GM04504 (cell line): ENCODE data around the gene CNOT3.

Experiments
- DNase-seq: peaks from one replicate; pipeline ENCODE4 v3.0.0-alpha.2; 2012; ENCODE audit warnings: low read depth

Gene CNOT3

DNA sequence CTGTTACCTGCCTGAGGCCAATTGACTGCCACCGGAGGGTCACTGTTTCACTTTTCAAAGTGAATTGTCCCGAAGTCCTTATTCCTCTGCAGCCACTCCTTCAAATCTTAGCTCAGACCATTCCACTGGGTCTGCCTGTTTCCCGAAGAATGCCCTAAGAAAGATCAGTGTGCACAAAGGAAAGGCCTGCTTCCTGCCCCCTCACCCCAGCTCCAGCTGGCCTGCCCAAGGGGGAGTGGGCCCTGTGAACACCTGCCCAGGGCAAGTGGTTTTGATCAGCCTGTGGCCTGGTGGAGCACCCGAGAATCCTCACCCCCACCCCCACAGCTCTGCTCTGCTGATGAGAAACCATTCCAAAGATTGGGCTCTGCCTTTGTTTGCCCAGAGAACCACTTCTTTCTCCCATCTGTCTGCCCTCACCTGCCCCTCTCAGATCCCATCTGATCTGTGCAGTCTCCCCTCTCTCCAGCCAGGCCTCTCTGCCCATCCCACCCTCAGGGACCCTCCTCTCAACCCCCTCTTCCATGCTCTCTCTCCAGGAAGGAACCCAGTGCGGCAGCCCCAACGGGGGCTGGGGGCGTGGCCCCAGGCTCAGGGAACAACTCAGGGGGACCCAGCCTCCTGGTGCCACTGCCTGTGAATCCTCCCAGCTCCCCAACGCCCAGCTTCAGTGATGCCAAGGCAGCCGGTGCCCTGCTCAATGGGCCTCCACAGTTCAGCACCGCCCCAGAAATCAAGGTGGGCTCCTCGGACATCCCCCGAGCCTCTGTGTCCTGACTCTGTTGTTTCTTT lies 11.7 kb downstream of the CNOT3 start:
- no peak for DNase-seq

DNA sequence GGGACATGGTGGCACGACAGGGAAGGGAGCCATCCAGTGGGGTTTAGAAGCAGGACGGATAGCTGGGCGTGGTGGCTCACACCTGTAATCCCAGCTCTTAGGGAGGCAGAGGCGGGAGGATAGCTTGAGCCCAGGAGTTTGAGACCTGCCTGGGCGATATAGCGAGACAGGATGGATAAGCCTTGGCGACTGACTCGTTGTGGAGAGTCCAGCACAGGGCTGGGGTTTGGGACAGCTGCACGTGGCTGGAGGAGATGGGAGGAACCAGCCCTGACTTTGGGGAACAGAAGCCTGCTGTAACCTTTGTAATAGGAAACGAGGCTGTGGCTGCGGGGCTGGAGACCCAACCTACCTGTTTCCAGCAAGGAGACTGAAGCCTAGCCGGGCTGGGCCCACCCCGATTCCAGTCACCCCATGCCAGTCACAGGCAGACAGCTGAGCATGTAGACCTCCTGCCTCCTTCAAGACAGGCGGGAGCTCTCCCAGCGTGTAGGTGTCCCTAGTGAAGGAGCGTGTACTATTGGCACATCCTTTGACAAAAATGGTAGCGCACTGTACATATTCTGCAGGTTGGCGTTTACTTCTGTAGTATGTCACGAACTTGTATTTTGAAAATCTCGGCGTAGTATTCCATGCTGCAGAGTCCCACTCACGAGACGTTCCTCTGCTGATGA lies 13.9 kb downstream of the CNOT3 start:
- no peak for DNase-seq

- DNase-seq: no peak
These were observed 14.7 kb downstream of the CNOT3 start for GRCh38 chr19:54152267-54152666.

DNA sequence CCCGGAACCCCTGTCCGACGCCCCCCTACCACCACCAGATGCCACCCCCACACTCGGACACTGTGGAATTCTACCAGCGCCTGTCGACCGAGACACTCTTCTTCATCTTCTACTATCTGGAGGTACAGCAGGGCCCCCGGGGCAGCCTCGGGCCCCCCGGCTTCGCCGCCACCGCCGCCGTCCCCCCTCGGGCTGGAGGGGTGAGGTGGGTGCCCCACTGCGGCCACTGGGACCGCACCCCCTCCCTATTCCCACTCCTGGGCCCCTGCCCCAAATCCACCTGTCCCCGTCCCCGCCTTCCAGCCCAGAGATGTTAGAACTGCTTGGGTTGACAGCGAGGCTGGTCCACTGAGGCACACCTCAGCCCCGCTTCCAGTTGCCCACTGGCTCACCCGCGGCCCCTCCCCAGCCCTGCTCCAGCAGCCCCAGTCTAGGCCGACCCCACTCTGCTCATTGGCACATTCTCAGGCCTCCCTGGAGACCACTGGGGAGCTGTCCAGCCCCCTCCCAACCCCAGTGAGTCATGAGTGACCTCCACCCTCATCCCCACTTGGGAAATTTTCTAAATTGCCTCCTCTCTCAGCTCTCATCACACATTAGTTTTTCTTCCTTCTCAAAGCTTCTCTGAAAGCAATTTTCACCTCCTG lies 15.4 kb downstream of the CNOT3 start:
- DNase-seq: no peak

- DNase-seq: no peak
These were observed 16.3 kb downstream of the CNOT3 start for GRCh38 chr19:54153731-54154326.

- DNase-seq: peak; percentile 59
These were observed 17.2 kb downstream of the CNOT3 start for GRCh38 chr19:54154603-54155345.

GRCh38 chr19:54155694-54156093 lies 18.1 kb downstream of the CNOT3 start:
- no peak for DNase-seq

DNA sequence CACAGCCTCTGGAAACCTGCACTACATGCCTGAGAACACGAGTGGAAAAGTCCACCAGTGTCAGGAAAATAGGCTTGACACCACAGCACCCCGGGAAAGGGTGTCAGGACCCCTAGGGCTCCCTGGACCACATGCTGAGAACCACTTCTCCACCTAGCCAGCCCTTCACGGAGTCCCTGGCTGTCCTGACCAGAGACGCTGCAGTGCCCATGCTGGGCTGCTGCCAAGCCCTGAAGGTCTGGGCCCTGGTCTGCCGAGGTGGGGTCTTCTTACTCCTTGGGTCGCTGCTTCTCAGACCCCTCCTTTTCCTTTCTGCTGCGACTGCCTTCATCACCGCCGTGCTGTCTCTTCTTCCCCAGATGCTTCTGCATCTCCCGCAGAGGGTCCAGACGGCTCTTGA lies 18.9 kb downstream of the CNOT3 start:
- DNase-seq: no peak

GRCh38 chr19:54156953-54157352 lies 19.4 kb downstream of the CNOT3 start:
- DNase-seq: no peak

- no peak for DNase-seq
These were observed 21.3 kb downstream of the CNOT3 start for GRCh38 chr19:54158812-54159351.

GRCh38 chr19:54159352-54160181 lies 22.0 kb downstream of the CNOT3 start, which contains the start of gene LENG1:
TSS of gene LENG1 (minus strand) at chr19:54159721. CDS start at chr19:54159695, 26 bp downstream.
- peak; percentile 100 for DNase-seq

GRCh38 chr19:54160182-54160811 lies 22.7 kb downstream of the CNOT3 start:
- no peak for DNase-seq

DNA sequence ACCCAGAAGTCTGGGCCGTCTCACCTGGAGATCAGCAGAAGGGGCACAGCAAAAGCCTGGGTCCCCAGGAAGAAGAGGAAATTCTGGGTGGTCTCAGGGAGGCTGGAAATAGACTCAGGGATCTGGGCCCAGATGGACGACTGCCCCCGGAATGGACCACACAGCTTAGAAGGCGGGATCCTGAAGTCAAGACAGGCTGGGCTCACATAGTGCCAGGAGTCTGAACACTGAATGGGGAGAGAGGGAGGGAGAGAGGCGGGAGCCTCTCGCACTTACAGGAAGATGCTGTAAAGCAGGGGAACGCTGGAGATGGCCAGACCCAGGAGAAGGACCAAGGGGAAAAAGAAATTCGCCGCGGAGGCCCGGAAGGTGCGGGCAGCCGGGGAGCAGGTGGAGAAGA lies 23.3 kb downstream of the CNOT3 start:
- no peak for DNase-seq

DNA sequence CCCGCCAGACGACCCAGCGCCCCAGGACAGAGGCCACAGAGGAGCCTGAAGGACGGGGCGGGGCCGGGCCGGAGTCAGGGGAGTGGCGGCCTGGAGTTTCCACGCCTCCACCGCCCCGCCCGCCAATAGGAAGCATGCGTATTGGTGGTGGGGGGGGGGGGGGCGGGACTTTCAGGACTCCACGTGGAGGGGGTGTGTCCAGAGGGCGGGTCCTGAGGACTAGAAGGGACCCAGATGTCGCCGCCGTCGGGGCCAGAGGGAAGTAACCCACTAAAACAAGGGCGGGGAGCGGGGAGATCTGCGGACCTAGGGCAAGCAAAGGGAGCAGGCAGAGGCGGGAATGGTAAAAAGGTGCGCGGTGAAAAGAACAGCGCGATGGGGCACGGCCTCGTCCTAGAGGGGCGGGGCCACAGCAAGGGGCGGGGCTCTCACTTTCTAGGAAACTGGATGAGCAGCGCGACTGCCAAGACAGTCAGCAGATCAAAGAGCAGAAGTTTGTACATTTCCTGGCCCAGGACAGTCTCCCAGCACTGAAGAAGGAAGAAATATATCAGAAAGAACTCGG lies 24.8 kb downstream of the CNOT3 start:
- DNase-seq: no peak

DNA sequence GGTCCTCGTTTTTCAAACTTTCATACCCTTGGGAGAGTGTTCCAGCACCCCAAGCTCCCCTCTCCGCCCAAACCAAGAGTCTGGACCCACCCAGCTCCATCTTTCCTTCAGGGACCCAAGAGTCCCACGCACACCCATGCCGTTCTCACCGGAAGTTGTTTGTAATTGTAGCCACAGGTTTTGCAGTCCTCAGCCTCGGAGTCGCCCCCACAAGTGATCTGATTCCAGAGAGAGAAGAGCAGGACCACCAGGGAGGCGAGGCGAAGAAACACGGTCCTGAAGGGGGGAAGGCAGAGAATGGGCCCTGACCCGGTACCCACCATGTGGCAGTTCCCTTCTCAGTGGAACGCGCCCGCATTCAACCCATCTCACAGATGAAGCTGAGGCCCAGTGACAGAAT lies 25.3 kb downstream of the CNOT3 start:
- no peak for DNase-seq

DNA sequence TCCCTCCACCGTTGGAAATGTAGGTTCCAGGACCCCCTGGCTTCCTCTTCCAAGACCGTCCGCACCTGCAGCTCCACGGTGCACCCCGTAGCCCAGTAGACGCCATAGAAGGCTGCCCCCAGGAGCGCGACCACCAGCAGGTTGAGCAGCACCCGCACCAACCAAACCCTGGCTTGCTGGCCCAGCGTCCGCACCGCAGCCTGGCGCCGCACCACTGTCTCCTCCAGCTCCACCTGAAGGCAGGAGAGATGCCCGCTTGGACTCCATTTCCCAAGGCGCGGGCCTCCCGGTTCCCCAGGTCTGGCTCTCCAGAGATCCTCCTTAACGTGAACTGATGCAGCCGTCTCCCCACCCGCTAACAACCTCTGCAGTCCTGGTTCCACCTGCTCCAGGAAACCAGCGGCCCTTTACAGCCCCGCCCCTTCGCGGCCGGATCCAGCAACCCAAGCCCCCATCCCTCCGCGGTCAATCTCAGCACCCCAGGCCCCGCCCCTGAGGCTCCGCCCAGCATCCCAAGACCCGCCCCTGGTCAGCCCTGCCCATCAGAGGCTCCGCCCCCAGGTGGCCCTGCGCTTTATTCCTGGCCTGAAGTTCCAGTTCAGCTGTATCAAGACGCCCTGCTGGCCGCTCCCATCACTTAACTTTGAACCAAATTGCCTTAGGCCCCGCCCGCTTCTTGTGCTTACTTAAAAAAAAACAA lies 27.0 kb downstream of the CNOT3 start:
- no peak for DNase-seq

DNA sequence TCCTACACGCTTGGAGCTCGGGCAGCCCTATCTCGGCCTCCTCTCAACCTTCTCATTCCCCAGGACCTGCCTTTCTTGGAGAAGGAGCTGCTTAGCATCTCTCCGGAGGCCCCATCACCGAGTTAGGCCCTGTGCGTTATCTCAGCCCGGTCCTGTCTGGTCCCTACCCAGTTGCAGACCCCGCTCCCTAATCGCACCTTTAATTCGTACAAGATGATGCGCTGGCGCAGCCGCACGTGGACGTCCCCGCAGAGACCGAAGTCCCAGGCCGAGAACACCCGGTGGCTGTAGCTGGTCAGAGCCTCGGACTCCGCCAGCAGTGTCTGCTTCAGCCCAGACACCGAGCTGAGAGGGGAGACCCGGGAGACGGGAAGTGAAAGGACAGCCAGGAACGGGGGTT lies 27.7 kb downstream of the CNOT3 start:
- DNase-seq: no peak

DNA sequence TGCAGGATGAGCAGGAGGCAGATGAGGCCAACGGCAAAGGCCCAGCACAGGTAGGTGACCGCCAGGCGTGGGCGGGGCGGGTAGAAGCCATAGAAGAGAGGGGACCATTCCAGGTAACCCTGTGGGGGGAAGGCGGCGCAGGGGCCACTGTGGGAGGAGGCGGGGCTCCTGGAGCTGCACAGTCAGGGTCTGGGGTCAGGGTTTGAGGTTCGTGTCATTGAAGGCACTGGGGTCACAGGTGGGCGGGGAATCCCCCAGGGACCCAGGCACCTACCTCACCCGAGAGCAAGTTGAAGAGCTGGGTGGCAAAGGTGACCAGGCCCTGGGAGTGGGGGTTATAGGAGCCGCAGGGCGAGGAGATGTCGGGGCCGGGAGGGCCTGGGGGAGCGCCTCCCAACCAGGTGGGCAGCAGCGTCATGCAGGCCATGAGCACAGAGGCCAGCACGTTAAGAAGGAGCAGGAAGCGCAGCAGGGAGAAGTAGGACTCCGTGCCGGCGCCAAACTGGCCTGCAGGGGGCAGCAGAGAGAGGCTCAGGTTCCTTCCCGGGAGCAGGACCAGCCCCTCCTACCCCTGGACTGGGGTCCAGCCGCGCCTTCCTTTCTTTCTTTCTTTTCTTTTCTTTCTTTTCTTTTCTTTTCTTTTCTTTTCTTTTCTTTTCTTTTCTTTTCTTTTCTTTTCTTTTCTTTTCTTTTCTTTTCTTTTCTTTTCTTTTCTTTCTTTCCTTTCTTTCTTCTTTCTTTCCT lies 30.8 kb downstream of the CNOT3 start:
- DNase-seq: no peak
